Tibial nerve (tissue), 4 donors: ENCODE results near the gene FOXE1. TPM values are rescaled to one million over a fixed set of nuclear protein-coding genes. Genes with fewer than 3 reads are reported as not detected.

Experiments used
- DNase-seq, 2 donors: peaks; one replicate each; pipeline ENCODE4 v3.0.0-alpha.2; 2019; ENCODE audit warnings: low spot score in 2 of 2
- H3K27ac ChIP-seq, 4 donors: fragments of 200-600 bp; sonication (generic) in 3 of 4; one replicate each; pipeline ENCODE4 v1.5.1; 2017 to 2019; ENCODE audit warnings: mild to moderate bottlenecking in 1 of 4
- H3K27me3 ChIP-seq, 2 donors: fragments of 200-600 bp; sonication (generic) in 1 of 2; one replicate each; pipeline versions ENCODE4 v1.5.1 to v1.6.0; 2017 to 2019
- H3K36me3 ChIP-seq, 3 donors: fragments of 200-600 bp; sonication (generic); one replicate each; pipeline ENCODE4 v1.5.1; 2018 to 2019
- H3K4me1 ChIP-seq, 4 donors: fragments of 200-600 bp; sonication (generic) in 3 of 4; one replicate each; pipeline ENCODE4 v1.5.1; 2017 to 2019
- H3K4me3 ChIP-seq, 4 donors: fragments of 200-600 bp; sonication (generic) in 3 of 4; one replicate each; pipeline ENCODE4 v1.5.1; 2017 to 2019; ENCODE audit warnings: mild to moderate bottlenecking in 1 of 4, moderate library complexity in 1 of 4
- H3K9me3 ChIP-seq, 4 donors: fragments of 200-600 bp; sonication (generic) in 3 of 4; one replicate each; pipeline ENCODE4 v1.5.1; 2017 to 2019
- CTCF ChIP-seq, 5 experiments: fragments of 200-600 bp in 3 of 5; fragments of 450-650 bp in 2 of 5; sonication (generic) in 3 of 5; IDR thresholded peaks; one replicate each; pipeline ENCODE4 v1.5.1; 2016 to 2019; ENCODE audit warnings: antibody characterized with exemption in 5 of 5, mild to moderate bottlenecking in 3 of 5, moderate library complexity in 2 of 5
- EP300 ChIP-seq, 2 donors: sonication (generic); formaldehyde crosslinking; IDR thresholded peaks; one replicate each; pipeline ENCODE4 v1.6.1; 2017; ENCODE audit warnings: antibody characterized with exemption in 2 of 2, mild to moderate bottlenecking in 1 of 2
- POLR2A ChIP-seq, 2 donors: fragments of 450-650 bp; IDR thresholded peaks; one replicate each; pipeline ENCODE4 v1.6.1; 2017; ENCODE audit warnings: antibody characterized with exemption in 2 of 2, mild to moderate bottlenecking in 2 of 2, moderate library complexity in 2 of 2
- WGBS, 2 donors: methylation state at CpG; one replicate each; pipeline ENCODE4 v1.1.5; 2018; 5-methylcytosine and 5-hydroxymethylcytosine counted together
- total RNA-seq, 4 donors: library from RNA; depleted of rRNA; stranded (reverse); fragments of >200 nt; gene quantifications; one replicate each; pipeline ENCODE4 v1.1.0, GENCODE V29; 2016

The FOXE1 gene
- total RNA-seq, 4 donors from 2014 or later: not detected

DNA sequence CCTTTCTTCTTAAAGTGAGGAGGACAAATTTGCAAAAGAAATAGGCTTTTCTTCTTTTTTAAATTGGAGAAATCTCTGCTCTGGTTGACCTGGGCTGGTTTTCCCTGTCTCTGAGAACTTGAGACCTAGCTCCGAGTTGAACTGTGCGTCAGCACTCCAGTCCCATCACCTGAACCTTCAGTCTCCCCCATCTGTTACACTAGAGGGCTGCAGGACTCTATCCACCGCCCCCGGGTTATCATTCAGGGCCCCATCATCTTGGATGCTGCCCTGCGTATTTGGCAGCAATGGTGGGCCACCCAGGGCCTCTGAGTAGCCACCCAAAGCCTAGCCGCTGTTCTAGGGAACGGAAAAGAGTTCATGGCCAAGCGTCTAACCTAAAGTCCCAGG is 2.5 kb downstream of the FOXE1 start:
- no peaks in the 10 kb centered on the region for H3K36me3 ChIP-seq
- 7 to 12% methylated on average over 8 of the region's 8 CpGs for WGBS, 2 donors
- DNase-seq: no peak
- H3K9me3 ChIP-seq: no peaks in the 10 kb centered on the region
- no peak for TF ChIP-seq CTCF (IDR thresholded peaks at IDR 0.05)
- TF ChIP-seq POLR2A (IDR thresholded peaks at IDR 0.05): no peak
- TF ChIP-seq EP300 (IDR thresholded peaks at IDR 0.05): no peak
- peaks cover 0 to 53% (median 17%) of the 10 kb centered on the region in 4 donors for H3K4me1 ChIP-seq
- no peak overlapping the region for H3K4me3 ChIP-seq
- H3K27me3 ChIP-seq: peaks cover 0 to 95% of the 10 kb centered on the region in 2 donors
- no peak overlapping the region for H3K27ac ChIP-seq

DNA sequence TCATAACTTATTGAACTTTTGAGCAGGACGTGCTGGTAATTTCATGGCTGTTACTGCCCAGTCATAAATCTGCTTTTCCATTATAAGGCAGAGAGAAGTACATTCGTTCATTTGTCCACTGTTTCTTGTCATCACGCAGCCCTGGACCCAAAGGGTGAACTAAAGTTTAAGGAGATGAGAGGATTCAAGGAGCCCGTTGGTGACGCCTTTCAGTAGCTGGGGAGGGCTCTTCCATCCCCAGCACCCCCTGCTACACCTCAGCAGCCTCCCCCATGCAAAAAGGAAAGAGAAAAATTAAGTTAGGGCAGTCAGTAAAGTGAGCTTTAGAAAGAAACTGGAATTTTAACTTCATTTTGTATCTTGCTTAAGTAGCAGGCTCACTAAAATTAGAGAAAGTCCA is 2.9 kb downstream of the FOXE1 start:
- Histone ChIP-seq H3K36me3 (no peaks in the 10 kb centered on the region), H3K27ac (no peak overlapping the region), H3K9me3 (no peaks in the 10 kb centered on the region), H3K4me1 (peaks cover 0 to 53% (median 17%) of the 10 kb centered on the region in 4 donors), H3K4me3 (no peak overlapping the region), H3K27me3 (peaks cover 0 to 95% of the 10 kb centered on the region in 2 donors)
- no peak for TF ChIP-seq CTCF (IDR thresholded peaks at IDR 0.05)
- no peak for TF ChIP-seq EP300 (IDR thresholded peaks at IDR 0.05)
- no peak for TF ChIP-seq POLR2A (IDR thresholded peaks at IDR 0.05)
- WGBS, 2 donors: 11 to 31% methylated on average over 5 of the region's 5 CpGs
- no peak for DNase-seq

DNA sequence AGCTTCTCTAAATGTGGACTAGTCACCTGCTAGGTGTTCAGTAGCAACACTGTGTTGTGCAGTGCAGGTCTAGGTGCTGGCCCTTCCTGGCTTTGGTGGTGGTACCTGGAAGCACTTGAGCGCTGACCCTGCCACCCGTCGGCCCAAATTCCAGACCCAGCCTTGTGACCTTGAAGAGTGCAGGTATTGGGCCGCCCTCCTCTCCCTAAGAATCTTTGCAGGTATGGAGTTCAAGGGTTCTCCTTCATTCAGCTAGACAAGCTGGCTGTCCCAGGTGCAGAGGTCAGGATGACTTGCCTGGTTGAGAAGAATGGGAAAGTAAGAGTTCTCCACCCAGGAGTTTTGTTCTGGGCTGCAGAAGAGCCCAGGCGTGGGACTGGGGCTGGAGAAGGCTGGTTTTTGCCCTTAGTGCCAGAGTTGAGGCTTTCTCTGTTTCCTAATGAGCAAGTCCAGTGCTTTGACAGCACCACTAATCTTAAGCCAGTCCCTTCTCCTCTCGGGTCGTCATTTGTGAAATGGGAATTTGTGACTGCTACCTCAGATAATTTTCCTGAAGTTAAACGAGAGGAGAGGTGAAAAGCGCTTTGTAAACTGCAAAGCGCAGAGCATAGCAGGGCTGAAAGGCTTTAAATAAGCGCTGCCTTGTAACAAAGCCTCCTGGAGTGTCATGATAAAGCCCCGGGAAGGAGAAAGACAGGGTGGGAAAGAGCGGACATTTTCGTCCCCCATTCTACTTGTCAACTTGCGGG is 4.0 kb downstream of the FOXE1 start:
- Histone ChIP-seq H3K4me3 (no peak overlapping the region), H3K9me3 (no peaks in the 10 kb centered on the region), H3K27me3 (peaks cover 0 to 88% of the 10 kb centered on the region in 2 donors), H3K27ac (no peak overlapping the region), H3K36me3 (no peaks in the 10 kb centered on the region), H3K4me1 (peaks cover 0 to 41% (median 14%) of the 10 kb centered on the region in 4 donors)
- DNase-seq: no peak
- TF ChIP-seq EP300 (IDR thresholded peaks at IDR 0.05) (no peak), POLR2A (IDR thresholded peaks at IDR 0.05) (no peak), CTCF (IDR thresholded peaks at IDR 0.05) (no peak)
- WGBS, 2 donors: 8 to 11% methylated on average over 14 to 15 of the region's 15 CpGs

DNA sequence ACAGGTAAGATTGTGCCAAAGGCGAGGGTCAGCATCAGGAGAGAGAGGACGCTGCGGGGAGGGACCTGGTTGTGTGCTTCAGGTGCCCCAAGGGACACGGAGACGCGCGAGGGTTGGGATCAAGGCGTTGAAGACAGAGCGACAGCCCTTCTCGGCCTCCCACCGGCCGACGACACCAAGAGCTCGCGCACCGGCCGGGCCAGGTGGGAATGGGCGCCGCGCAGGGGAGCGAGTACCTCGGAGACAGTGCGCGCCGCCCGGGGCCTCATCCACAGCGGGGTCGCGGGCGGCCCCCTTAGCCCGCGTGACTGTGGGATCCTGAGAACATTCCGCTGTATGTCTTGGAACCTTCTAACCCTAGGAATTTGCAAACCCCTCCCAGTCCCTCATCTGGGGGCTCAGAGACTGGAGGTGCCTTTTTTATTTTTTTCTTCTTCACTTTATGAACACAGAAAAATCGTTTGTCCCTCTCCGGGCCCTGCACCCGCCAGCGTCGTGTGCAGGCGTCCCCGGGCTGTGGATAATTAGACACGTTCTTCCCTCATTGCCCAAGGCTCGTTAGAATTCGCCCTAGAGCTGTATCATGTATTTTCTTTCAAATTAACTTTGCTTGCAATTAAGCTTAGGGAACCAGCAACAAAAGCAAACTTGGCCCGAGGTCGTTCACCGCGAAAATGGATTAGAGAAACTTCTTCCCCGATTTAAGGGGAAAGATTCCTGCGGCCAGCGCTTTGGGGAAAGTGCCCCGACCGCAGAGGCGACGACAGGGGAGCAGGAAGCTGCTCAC is 4.8 kb downstream of the FOXE1 start:
- H3K4me1 ChIP-seq: peaks cover 0 to 34% (median 8%) of the 10 kb centered on the region in 4 donors
- no peaks in the 10 kb centered on the region for H3K9me3 ChIP-seq
- H3K27me3 ChIP-seq: peaks cover 0 to 80% of the 10 kb centered on the region in 2 donors
- H3K27ac ChIP-seq: no peak overlapping the region
- no peak overlapping the region for H3K4me3 ChIP-seq
- DNase-seq: no peak
- 4% methylated on average over 42 to 54 of the region's 54 CpGs for WGBS, 2 donors
- H3K36me3 ChIP-seq: no peaks in the 10 kb centered on the region
- TF ChIP-seq EP300 (IDR thresholded peaks at IDR 0.05) (no peak), POLR2A (IDR thresholded peaks at IDR 0.05) (no peak), CTCF (IDR thresholded peaks at IDR 0.05) (no peak)

DNA sequence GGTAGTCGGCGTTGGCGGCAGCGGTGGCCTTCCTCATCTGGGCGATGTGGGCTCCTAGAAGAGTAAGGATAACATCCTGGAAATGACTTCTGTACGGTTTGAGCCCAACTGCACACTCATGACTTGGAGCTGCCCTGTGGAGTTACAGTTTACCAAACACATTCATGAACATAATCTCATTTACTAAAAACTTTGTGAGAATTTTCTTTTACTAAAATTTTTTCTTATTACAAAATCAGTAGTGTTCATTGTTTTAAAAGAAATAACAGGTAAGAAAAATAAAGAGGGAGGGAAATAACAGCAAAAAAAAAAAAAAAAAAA is 5.3 kb downstream of the FOXE1 start:
- H3K36me3 ChIP-seq: no peaks in the 10 kb centered on the region
- TF ChIP-seq EP300 (IDR thresholded peaks at IDR 0.05): no peak
- TF ChIP-seq CTCF (IDR thresholded peaks at IDR 0.05): no peak
- TF ChIP-seq POLR2A (IDR thresholded peaks at IDR 0.05): no peak
- no peak for DNase-seq
- H3K4me3 ChIP-seq: no peak overlapping the region
- no peak overlapping the region for H3K27ac ChIP-seq
- peaks cover 0 to 28% (median 3%) of the 10 kb centered on the region in 4 donors for H3K4me1 ChIP-seq
- WGBS, 2 donors: 6 to 12% methylated on average over 6 of the region's 6 CpGs
- H3K9me3 ChIP-seq: no peaks in the 10 kb centered on the region
- H3K27me3 ChIP-seq: peaks cover 0 to 75% of the 10 kb centered on the region in 2 donors
